H1 (cell line): ENCODE results near the gene COASY. TPM values are rescaled to one million over a fixed set of nuclear protein-coding genes. Genes with fewer than 3 reads are reported as not detected.

ENCODE experiments used
- CTCF ChIA-PET: fragments of 300-600 bp; sonication (Branson Sonifier 250); formaldehyde crosslinking; loops from one replicate; lab custom pipeline; 2021; ENCODE audit not compliant: partially characterized antibody; lab: Charles Lee
- POLR2A ChIA-PET: fragments of 300-600 bp; sonication (Branson Sonifier 250); formaldehyde crosslinking; loops from one replicate; lab custom pipeline; 2021; ENCODE audit warnings: inconsistent platforms; ENCODE audit not compliant: partially characterized antibody; lab: Charles Lee
- DNase-seq, 2 experiments: peaks; one replicate each; pipeline versions ENCODE4 v3.0.0 to v3.0.0-alpha.2; 2010 to 2022; ENCODE audit warnings: low spot score in 2 of 2, low read depth in 1 of 2, mixed read lengths in 1 of 2
- FAIRE-seq: peaks from 2 replicates; lab custom pipeline; 2011; peaks lifted over from hg19 to GRCh38; lab: Jason Lieb, UNC
- H2AFZ ChIP-seq: 2 replicates; pipeline ENCODE4 v1.8.1; 2012; ENCODE audit warnings: low read length, inconsistent platforms
- H2AK5ac ChIP-seq: 2 replicates; pipeline ENCODE4 v1.6.1; 2013; ENCODE audit warnings: low read depth, low read length
- H2BK120ac ChIP-seq: replicated peaks from 2 replicates; pipeline ENCODE3; 2013; ENCODE audit warnings: low read depth, low read length, inconsistent platforms
- H2BK12ac ChIP-seq: 2 replicates; pipeline ENCODE4 v1.6.1; 2013; ENCODE audit warnings: low read depth, low read length
- H2BK15ac ChIP-seq: 2 replicates; pipeline ENCODE4 v1.6.1; 2013; ENCODE audit warnings: low read length
- H2BK20ac ChIP-seq: 2 replicates; pipeline ENCODE4 v1.6.1; 2013; ENCODE audit warnings: low read length
- H2BK5ac ChIP-seq: 2 replicates; pipeline ENCODE4 v1.6.1; 2013; ENCODE audit warnings: low read depth, low read length
- H3K14ac ChIP-seq: 2 replicates; pipeline ENCODE4 v1.6.1; 2013; ENCODE audit warnings: inconsistent platforms; ENCODE audit not compliant: insufficient read length
- H3K18ac ChIP-seq: 2 replicates; pipeline ENCODE4 v1.6.1; 2013; ENCODE audit warnings: low read length; ENCODE audit errors: extremely low read depth
- H3K23ac ChIP-seq: 2 replicates; pipeline ENCODE4 v1.6.1; 2013; ENCODE audit warnings: inconsistent platforms; ENCODE audit not compliant: insufficient read length
- H3K23me2 ChIP-seq: 2 replicates; pipeline ENCODE4 v1.6.1; 2013; ENCODE audit warnings: low read depth, low read length
- H3K27ac ChIP-seq: 2 replicates; pipeline ENCODE4 v1.6.1; 2011; ENCODE audit warnings: low read depth, low read length, inconsistent platforms
- H3K27me3 ChIP-seq, 4 experiments: replicated peaks in 1 of 4; 1 replicate in 1 of 4; 2 replicates in 3 of 4; pipeline versions ENCODE4 v1.6.1 to v1.8.1; 2011 to 2013; ENCODE audit warnings: low read length in 3 of 4, mild to moderate bottlenecking in 3 of 4, inconsistent platforms in 2 of 4, mixed read lengths in 2 of 4, moderate library complexity in 1 of 4; ENCODE audit not compliant: control insufficient read depth in 3 of 4, insufficient read depth in 3 of 4; ENCODE audit errors: extremely low read depth in 1 of 4
- H3K36me3 ChIP-seq, 4 experiments: 2 replicates each; pipeline versions ENCODE4 v1.6.1 to v1.8.1; 2011 to 2013; ENCODE audit warnings: mild to moderate bottlenecking in 4 of 4, low read length in 3 of 4, moderate library complexity in 2 of 4, control low read depth in 1 of 4, inconsistent platforms in 1 of 4; ENCODE audit not compliant: insufficient read depth in 4 of 4, control insufficient read depth in 2 of 4
- H3K4ac ChIP-seq: replicated peaks from 2 replicates; pipeline ENCODE3; 2013; ENCODE audit warnings: low read length, low read depth, mixed read lengths, inconsistent platforms; ENCODE audit not compliant: insufficient read length
- H3K4me1 ChIP-seq, 4 experiments: replicated peaks in 1 of 4; 1 replicate in 1 of 4; 2 replicates in 3 of 4; pipeline versions ENCODE4 v1.6.1 to v1.8.1; 2011 to 2013; ENCODE audit warnings: low read length in 3 of 4, inconsistent platforms in 2 of 4, mixed read lengths in 1 of 4; ENCODE audit not compliant: insufficient read depth in 4 of 4, control insufficient read depth in 3 of 4
- H3K4me2 ChIP-seq, 2 experiments: 2 replicates each; pipeline versions ENCODE4 v1.6.1 to v1.8.1; 2011 to 2013; ENCODE audit warnings: low read depth in 2 of 2, low read length in 2 of 2, control low read depth in 1 of 2, inconsistent platforms in 1 of 2, mild to moderate bottlenecking in 1 of 2; ENCODE audit not compliant: insufficient read depth in 1 of 2
- H3K4me3 ChIP-seq, 4 experiments: fragments of 200-600, 300-600 bp in 1 of 4; sonication (generic), shearing (Covaris generic), sonication (Bioruptor Twin) in 1 of 4; 2 replicates each; pipeline versions ENCODE4 v1.5.1 to v1.8.1; 2011 to 2016; ENCODE audit warnings: low read length in 4 of 4, low read depth in 3 of 4, control low read depth in 2 of 4, inconsistent platforms in 2 of 4, mild to moderate bottlenecking in 2 of 4, mixed read lengths in 1 of 4, moderate library complexity in 1 of 4; ENCODE audit not compliant: insufficient read depth in 2 of 4; ENCODE audit errors: extremely low read depth in 1 of 4
- H3K56ac ChIP-seq: replicated peaks from 2 replicates; pipeline ENCODE3; 2013; ENCODE audit warnings: low read depth, mild to moderate bottlenecking, mixed read lengths, low read length, inconsistent platforms; ENCODE audit not compliant: insufficient read length
- H3K79me1 ChIP-seq: 2 replicates; pipeline ENCODE4 v1.6.1; 2013; ENCODE audit warnings: low read depth, low read length, control low read depth
- H3K79me2 ChIP-seq, 2 experiments: 2 replicates each; pipeline versions ENCODE4 v1.6.1 to v1.8.1; 2012 to 2013; ENCODE audit warnings: low read length in 2 of 2, mild to moderate bottlenecking in 2 of 2, inconsistent platforms in 1 of 2; ENCODE audit not compliant: insufficient read depth in 2 of 2, control insufficient read depth in 1 of 2
- H3K9ac ChIP-seq, 4 experiments: replicated peaks in 1 of 4; 1 replicate in 1 of 4; 2 replicates in 3 of 4; pipeline versions ENCODE4 v1.6.1 to v1.8.1; 2011 to 2013; ENCODE audit warnings: low read depth in 3 of 4, low read length in 3 of 4, control low read depth in 2 of 4, mild to moderate bottlenecking in 2 of 4, moderate library complexity in 2 of 4, inconsistent platforms in 1 of 4; ENCODE audit errors: extremely low read depth in 1 of 4
- H3K9me3 ChIP-seq, 2 experiments: 2 replicates each; pipeline versions ENCODE4 v1.6.1 to v1.8.1; 2012 to 2013; ENCODE audit warnings: mild to moderate bottlenecking in 2 of 2, moderate library complexity in 2 of 2, control low read depth in 1 of 2, inconsistent platforms in 1 of 2, low read depth in 1 of 2, low read length in 1 of 2, mixed read lengths in 1 of 2; ENCODE audit not compliant: insufficient read depth in 2 of 2
- H4K20me1 ChIP-seq, 2 experiments: replicated peaks in 1 of 2; 2 replicates each; pipeline versions ENCODE3 to v1.8.1; 2011 to 2013; ENCODE audit warnings: inconsistent platforms in 2 of 2, low read length in 2 of 2, mild to moderate bottlenecking in 1 of 2; ENCODE audit not compliant: insufficient read depth in 2 of 2, control insufficient read depth in 1 of 2
- H4K5ac ChIP-seq: 2 replicates; pipeline ENCODE4 v1.6.1; 2013; ENCODE audit warnings: low read length, low read depth, mixed read lengths, inconsistent platforms; ENCODE audit not compliant: insufficient read length
- H4K8ac ChIP-seq: 2 replicates; pipeline ENCODE4 v1.8.0; 2013; ENCODE audit warnings: mild to moderate bottlenecking, moderate library complexity, low read length, inconsistent platforms; ENCODE audit not compliant: insufficient read depth; ENCODE audit errors: extremely low read depth
- H4K91ac ChIP-seq: replicated peaks from 2 replicates; pipeline ENCODE3; 2013; ENCODE audit warnings: low read length, mixed read lengths, inconsistent platforms; ENCODE audit not compliant: insufficient read length
- ASH2L ChIP-seq: fragments of 200-600, 300-600 bp; sonication (generic); IDR thresholded peaks from one replicate; pipeline ENCODE4 v1.7.1; 2017; ENCODE audit warnings: low read length
- ATF3 ChIP-seq: IDR thresholded peaks from 2 replicates; pipeline ENCODE4 v1.6.1; 2011; ENCODE audit warnings: low read depth, mild to moderate bottlenecking, low read length; ENCODE audit not compliant: insufficient read depth
- BCL11A ChIP-seq, 2 experiments: IDR thresholded peaks; one replicate each; pipeline ENCODE4 v1.6.1; 2011; ENCODE audit warnings: low read depth in 2 of 2, low read length in 2 of 2, mild to moderate bottlenecking in 2 of 2
- CREB1 ChIP-seq: IDR thresholded peaks from 2 replicates; pipeline ENCODE4 v1.6.1; 2012; ENCODE audit warnings: inconsistent platforms
- FOSL1 ChIP-seq: IDR thresholded peaks from 2 replicates; pipeline ENCODE4 v1.6.1; 2011; ENCODE audit warnings: mild to moderate bottlenecking, low read depth, low read length, moderate library complexity; ENCODE audit not compliant: insufficient read depth
- HDAC6 ChIP-seq: IDR thresholded peaks from one replicate; pipeline ENCODE4 v1.7.1; 2012; ENCODE audit warnings: low read depth, mild to moderate bottlenecking, inconsistent platforms, low read length, moderate library complexity
- JUND ChIP-seq: IDR thresholded peaks from 2 replicates; pipeline ENCODE4 v1.6.1; 2011; ENCODE audit warnings: mild to moderate bottlenecking, improper control_type of control experiment, low read length
- RAD21 ChIP-seq, 2 experiments: IDR thresholded peaks in 1 of 2; conservative IDR thresholded peaks in 1 of 2; 2 replicates each; pipeline ENCODE4 v1.6.1; 2011; ENCODE audit warnings: low read depth in 2 of 2, low read length in 2 of 2, improper control_type of control experiment in 1 of 2, inconsistent platforms in 1 of 2, mild to moderate bottlenecking in 1 of 2, moderate library complexity in 1 of 2
- SAP30 ChIP-seq: fragments of 300-600 bp; sonication (generic); IDR thresholded peaks from 2 replicates; pipeline ENCODE4 v1.7.1; 2012; ENCODE audit warnings: low read length, moderate library complexity, mild to moderate bottlenecking, inconsistent platforms; ENCODE audit not compliant: insufficient read depth, insufficient replicate concordance
- SP2 ChIP-seq: IDR thresholded peaks from 2 replicates; pipeline ENCODE4 v1.6.1; 2012; ENCODE audit warnings: mild to moderate bottlenecking, low read length, inconsistent platforms
- SRF ChIP-seq: IDR thresholded peaks from 2 replicates; pipeline ENCODE4 v1.6.1; 2011; ENCODE audit warnings: mild to moderate bottlenecking, low read depth, low read length, moderate library complexity
- TBP ChIP-seq: IDR thresholded peaks from 2 replicates; pipeline ENCODE4 v1.6.1; 2011; ENCODE audit warnings: low read depth, low read length, improper control_type of control experiment
- YY1 ChIP-seq: IDR thresholded peaks from 2 replicates; pipeline ENCODE4 v1.6.1; 2011; ENCODE audit warnings: low read depth, mild to moderate bottlenecking, low read length
- ZNF274 ChIP-seq: IDR thresholded peaks from 2 replicates; pipeline ENCODE4 v1.7.0; 2012; ENCODE audit warnings: low read length, borderline replicate concordance; ENCODE audit errors: extremely low read depth
- WGBS, 2 experiments: shearing (Covaris generic) in 1 of 2; methylation state at CpG; one replicate each; pipeline versions ENCODE4 v1.1.6 to v1.1.7; 2013 to 2015; ENCODE audit warnings: low lambda C conversion rate in 2 of 2, mixed read lengths in 2 of 2, inconsistent platforms in 1 of 2, low coverage in 1 of 2, missing lambda C conversion rate in 1 of 2; ENCODE audit not compliant: insufficient replicate concordance in 2 of 2, insufficient coverage in 1 of 2, insufficient read length in 1 of 2; ENCODE audit errors: extremely low coverage in 1 of 2, missing lambda C conversion rate in 1 of 2; 5-methylcytosine and 5-hydroxymethylcytosine counted together
- polyA plus RNA-seq, 7 experiments: library from polyadenylated mRNA; depleted of rRNA in 3 of 7; stranded (reverse) in 5 of 7; unstranded in 2 of 7; fragments of >200 nt in 5 of 7; fragments of 200-250 nt in 2 of 7; gene quantifications; 1 replicate in 5 of 7; 2 replicates in 1 of 7; 4 replicates in 1 of 7; pipeline versions ENCODE4 v1.2.1 to v1.2.3, GENCODE V29; 2011 to 2013; ENCODE audit warnings: missing spikeins in 2 of 7, mixed read lengths in 2 of 7
- total RNA-seq: library from RNA; stranded (reverse); fragmentation: NEBNext Ultra II Directional; extraction: Animal tissue kit (Norgen Biotek cat#: 25700); gene quantifications from 2 replicates; pipeline ENCODE4 v1.2.1, GENCODE V29; 2021

Gene COASY
- total and polyA plus RNA-seq, 2 of the 8 experiments (the other 6 are each of a cell fraction or from before 2014, with no cell fraction given): 64.5 to 100 TPM

DNA sequence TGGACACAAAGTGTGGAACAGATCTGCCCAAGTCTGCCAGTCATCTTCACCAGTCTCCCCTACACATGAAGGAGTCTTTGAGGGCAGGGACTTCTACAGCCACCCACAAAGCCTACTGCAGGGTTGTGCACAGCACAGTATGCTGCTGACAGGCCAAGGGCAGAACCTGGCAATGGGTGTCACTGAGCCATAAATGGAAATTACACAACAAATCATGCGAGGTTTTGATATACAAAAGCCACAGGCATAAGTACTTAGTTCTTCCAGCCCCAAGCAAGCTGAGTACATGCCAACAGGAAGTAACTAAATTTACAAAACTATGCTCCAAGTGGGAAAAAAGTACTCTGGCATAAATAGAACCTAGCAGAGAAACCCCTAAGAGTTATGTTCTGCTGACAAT is 23.4 kb downstream of the COASY start:
- Histone ChIP-seq H3K27ac (no peak overlapping the region), H3K9ac (no peak overlapping the region), H3K23ac (no peak overlapping the region), H2BK20ac (no peak overlapping the region), H4K8ac (no peak overlapping the region), H3K56ac (no peak overlapping the region), H4K20me1 (peaks cover 0 to 2% of the 10 kb centered on the region in 2 experiments), H3K79me2 (no peaks in the 10 kb centered on the region), H3K23me2 (no peaks in the 10 kb centered on the region), H3K79me1 (no peaks in the 10 kb centered on the region), H3K4me1 (no peaks in the 10 kb centered on the region), H4K5ac (no peak overlapping the region), H3K9me3 (no peaks in the 10 kb centered on the region), H4K91ac (no peak overlapping the region), H3K4me2 (no peak overlapping the region), H2BK15ac (no peak overlapping the region), H3K18ac (no peak overlapping the region), H2BK12ac (no peak overlapping the region), H2BK5ac (no peak overlapping the region), H2BK120ac (no peak overlapping the region), H3K27me3 (no peaks in the 10 kb centered on the region), H2AFZ (no peak overlapping the region), H2AK5ac (no peak overlapping the region), H3K14ac (no peak overlapping the region), H3K4ac (no peak overlapping the region), H3K4me3 (no peak overlapping the region), H3K36me3 (peaks cover 14 to 55% (median 33%) of the 10 kb centered on the region in 4 experiments)
- no peak for DNase-seq
- FAIRE-seq: no peak
- ChIA-PET CTCF (interaction anchor here (1.4 to 1.5 kb wide), 2 partner anchors 23 to 35 kb away, joined by 3 to 4 read pairs; partner anchors contain the start of gene RETREG3), POLR2A (interaction anchor here (1.4 kb wide), 1 partner anchor 12 kb away, joined by 3 read pairs; no protein-coding TSS in a partner anchor)
- 100% methylated on average over 1 of the region's 1 CpG; no CpG with 5 or more reads in 1 of the 2 experiments for WGBS, 2 experiments
- TF ChIP-seq FOSL1 (no peak), BCL11A (IDR thresholded peaks at IDR 0.05; ENCODE audit: low read depth in 2 of 2, low read length in 2 of 2) (no peak), HDAC6 (no peak), ZNF274 (no peak), SP2 (no peak), ATF3 (no peak), RAD21 (IDR thresholded peaks at IDR 0.05 in 1 of 2, conservative IDR thresholded peaks at IDR 0.05 in 1 of 2; ENCODE audit: low read depth in 2 of 2, low read length in 2 of 2) (no peak), ASH2L (no peak), CREB1 (no peak), JUND (no peak), TBP (no peak), SRF (no peak), SAP30 (no peak), YY1 (no peak)
